Nephron (organoid): ENCODE results near the gene SGTA.

Experiments used
- H3K27ac Mint-ChIP-seq, 3 experiments: 2 replicates each; pipeline ENCODE4 v1.8.0; 2020; ENCODE audit warnings: mixed read lengths in 3 of 3, mild to moderate bottlenecking in 2 of 3, moderate library complexity in 1 of 3
- H3K27me3 Mint-ChIP-seq: 2 replicates; pipeline ENCODE4 v1.8.0; 2021; ENCODE audit warnings: low read depth, mild to moderate bottlenecking, moderate library complexity, mixed read lengths
- H3K36me3 Mint-ChIP-seq: 2 replicates; pipeline ENCODE4 v1.8.0; 2020; ENCODE audit warnings: low read depth, mixed read lengths
- H3K4me1 Mint-ChIP-seq: 2 replicates; pipeline ENCODE4 v1.8.0; 2020; ENCODE audit warnings: mixed read lengths
- H3K4me3 Mint-ChIP-seq, 3 experiments: 2 replicates each; pipeline ENCODE4 v1.8.0; 2020; ENCODE audit warnings: mild to moderate bottlenecking in 3 of 3, mixed read lengths in 3 of 3, moderate library complexity in 2 of 3
- H3K9me3 Mint-ChIP-seq: 2 replicates; pipeline ENCODE4 v1.8.0; 2020; ENCODE audit warnings: mixed read lengths
- CTCF ChIP-seq, 3 experiments: fragments of 200-600 bp; sonication (generic); IDR thresholded peaks; one replicate each; pipeline ENCODE4 v1.5.0; 2021; ENCODE audit warnings: antibody characterized with exemption in 3 of 3; ENCODE audit not compliant: unreplicated experiment in 3 of 3

SGTA gene

GRCh38 chr19:2777952-2778683 is 5.0 kb downstream of the SGTA start:
- Mint-ChIP-seq H3K27ac (peak overlapping the region in 2 of 3 experiments; percentile 40 to 56), H3K27me3 (no peaks in the 10 kb centered on the region), H3K4me1 (peaks cover 62% of the 10 kb centered on the region), H3K9me3 (no peaks in the 10 kb centered on the region), H3K36me3 (peaks cover 24% of the 10 kb centered on the region), H3K4me3 (peak overlapping the region in 2 of 3 experiments; percentile 65 to 75)
- TF ChIP-seq CTCF (IDR thresholded peaks at IDR 0.05; ENCODE audit: unreplicated experiment in 3 of 3): no peak

- Mint-ChIP-seq H3K36me3 (peaks cover 24% of the 10 kb centered on the region), H3K4me1 (peaks cover 57% of the 10 kb centered on the region), H3K9me3 (no peaks in the 10 kb centered on the region), H3K4me3 (peak overlapping the region in 2 of 3 experiments; percentile 53 to 75), H3K27me3 (no peaks in the 10 kb centered on the region), H3K27ac (peak overlapping the region; percentile 70 to 91 (median 90))
- TF ChIP-seq CTCF (IDR thresholded peaks at IDR 0.05; ENCODE audit: unreplicated experiment in 3 of 3): no peak
Observed at GRCh38 chr19:2775556-2776430, 7.3 kb downstream of the SGTA start.

- Mint-ChIP-seq H3K36me3 (peaks cover 19% of the 10 kb centered on the region), H3K27ac (peak overlapping the region; percentile 70 to 91 (median 90)), H3K9me3 (no peaks in the 10 kb centered on the region), H3K4me3 (peak overlapping the region in 2 of 3 experiments; percentile 49 to 82), H3K4me1 (peaks cover 57% of the 10 kb centered on the region), H3K27me3 (no peaks in the 10 kb centered on the region)
- TF ChIP-seq CTCF (IDR thresholded peaks at IDR 0.05; ENCODE audit: unreplicated experiment in 3 of 3): no peak
Observed at GRCh38 chr19:2774953-2775555, 8.0 kb downstream of the SGTA start.

- H3K9me3 Mint-ChIP-seq: no peaks in the 10 kb centered on the region
- peak overlapping the region; percentile 63 to 93 (median 72) for H3K27ac Mint-ChIP-seq
- no peaks in the 10 kb centered on the region for H3K27me3 Mint-ChIP-seq
- no peak for TF ChIP-seq CTCF (IDR thresholded peaks at IDR 0.05; ENCODE audit: unreplicated experiment in 3 of 3)
- peaks cover 56% of the 10 kb centered on the region for H3K4me1 Mint-ChIP-seq
- peaks cover 17% of the 10 kb centered on the region for H3K36me3 Mint-ChIP-seq
- peak overlapping the region in 2 of 3 experiments; percentile 69 to 82 for H3K4me3 Mint-ChIP-seq
Observed at GRCh38 chr19:2774083-2774679, 8.9 kb downstream of the SGTA start.

- Mint-ChIP-seq H3K27ac (peak overlapping the region; percentile 75 to 94 (median 86)), H3K4me3 (peak overlapping the region in 2 of 3 experiments; percentile 67 to 73)
Observed at GRCh38 chr19:2771786-2772674, 11.0 kb downstream of the SGTA start.

More at GRCh38 chr19:2771786-2772674, 11.0 kb downstream of the SGTA start:
- Mint-ChIP-seq H3K36me3 (peaks cover 14% of the 10 kb centered on the region), H3K4me1 (peaks cover 44% of the 10 kb centered on the region), H3K9me3 (no peaks in the 10 kb centered on the region), H3K27me3 (no peaks in the 10 kb centered on the region)
- TF ChIP-seq CTCF (IDR thresholded peaks at IDR 0.05; ENCODE audit: unreplicated experiment in 3 of 3): no peak
